DMS153 treated with DMSO at 0.1 percent for 48 hours (cell line): ENCODE measurements around the gene ECI2.
"Not testable (repeated sequence)": the region's sequence is repeated elsewhere in the genome, so short reads cannot be mapped to it uniquely, and the experiment has no call there.

Source experiments
- DNase-seq: peaks from one replicate; lab custom pipeline; 2025; ENCODE audit not compliant: unreplicated experiment; lab: John Stamatoyannopoulos, UW

ECI2 gene

DNA sequence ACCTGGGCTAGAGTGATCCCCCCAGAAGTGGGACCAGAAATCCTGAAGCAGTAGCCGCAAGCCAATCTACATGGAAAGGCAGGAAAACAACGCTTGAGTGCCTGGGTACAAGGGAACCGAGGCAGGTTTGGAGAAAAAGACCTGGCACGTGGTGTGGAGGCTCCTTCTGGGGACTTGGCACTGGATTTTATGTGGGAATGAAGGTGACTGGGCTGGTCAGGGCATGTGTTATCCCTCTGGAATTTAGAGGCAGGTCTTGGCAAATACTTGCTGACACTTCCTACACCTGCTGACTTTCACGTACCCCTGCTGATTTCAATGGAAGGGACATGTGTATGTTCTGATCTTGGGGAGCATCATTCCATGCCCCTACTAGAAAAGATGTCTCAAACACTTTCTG is 31.4 kb downstream of the ECI2 start:
- no peak for DNase-seq

DNA sequence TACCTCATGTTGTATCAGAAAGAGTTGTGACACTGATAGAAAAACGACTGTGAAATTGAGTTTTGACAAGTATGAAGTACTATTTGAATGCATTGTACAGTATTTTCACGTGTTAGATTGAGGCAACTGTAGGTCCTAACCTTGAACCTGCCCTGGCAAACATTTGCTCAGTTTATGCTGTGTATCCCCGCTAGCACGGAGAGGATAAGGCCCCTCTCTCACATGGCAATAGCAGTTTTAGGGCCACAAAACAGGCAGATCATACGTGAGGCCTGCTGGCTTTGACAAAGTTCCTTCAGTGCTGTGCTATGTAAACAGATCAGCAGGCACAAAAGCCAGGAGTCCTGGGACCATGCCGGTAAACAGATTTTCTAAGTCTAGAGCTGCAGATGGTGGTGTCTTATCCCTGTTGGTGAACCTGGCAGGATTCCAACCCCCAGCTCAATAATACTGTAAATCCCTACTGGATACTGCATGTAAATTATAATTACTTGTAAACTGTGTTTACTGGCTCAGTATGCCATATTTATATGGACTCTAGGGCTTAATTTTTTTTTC is 32.6 kb downstream of the ECI2 start:
- DNase-seq, result no peak

DNA sequence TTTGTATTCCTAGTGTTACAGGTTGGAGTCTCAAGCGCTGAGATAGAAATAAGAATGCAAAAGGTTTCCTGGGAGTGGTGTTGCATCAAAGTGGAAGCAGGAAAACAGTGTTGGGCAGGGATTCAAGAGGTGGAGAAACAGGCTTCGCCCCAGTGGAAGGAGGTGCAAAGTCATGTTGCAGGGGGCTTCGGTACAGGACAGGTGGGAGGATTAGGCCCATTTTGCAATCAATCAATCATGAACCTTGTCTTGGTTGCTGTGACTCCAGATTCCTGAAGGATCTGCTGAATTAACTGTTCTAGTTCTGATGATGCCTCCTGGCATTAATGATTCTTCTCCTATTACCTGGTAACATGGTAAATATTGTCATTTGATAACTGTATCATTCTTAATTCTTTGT is 34.1 kb downstream of the ECI2 start:
- DNase-seq, result no peak

DNA sequence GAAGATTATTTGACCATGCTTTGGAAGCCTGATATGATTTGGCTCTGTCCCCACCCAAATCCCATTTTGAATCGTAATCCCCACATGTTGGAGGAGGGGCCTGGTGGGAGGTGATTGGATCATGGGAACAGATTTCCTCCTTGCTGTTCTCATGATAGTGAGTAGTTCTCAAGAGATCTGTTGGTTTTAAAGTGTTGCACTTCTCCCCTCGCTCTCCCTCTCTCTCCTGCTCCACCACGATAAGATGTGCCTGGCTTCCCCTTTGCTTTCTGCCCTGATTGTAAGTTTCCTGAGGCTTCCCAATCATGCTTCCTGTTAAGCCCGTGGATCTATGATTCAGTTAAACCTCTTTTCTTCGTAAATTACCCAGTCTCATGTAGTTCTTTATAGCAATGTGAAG is 34.7 kb downstream of the ECI2 start:
- no peak for DNase-seq

DNA sequence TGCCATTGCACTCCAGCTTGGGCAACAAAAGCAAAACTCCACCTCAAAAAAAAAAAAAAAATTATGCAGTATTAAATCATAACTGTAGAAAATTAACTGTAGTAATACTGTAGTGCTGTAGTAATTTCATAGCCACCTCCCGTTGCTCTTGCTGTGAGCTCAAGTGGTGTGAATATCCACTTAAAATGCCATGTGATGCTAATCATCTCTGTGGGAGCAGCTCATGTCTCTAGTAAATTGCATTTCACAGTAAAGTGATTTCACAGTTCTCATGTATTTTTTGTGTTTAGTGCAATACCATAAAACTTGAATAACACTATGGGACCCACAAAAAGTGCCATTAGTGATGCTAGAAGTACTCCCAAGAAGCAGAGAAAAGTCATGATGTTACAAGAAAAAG is 42.1 kb downstream of the ECI2 start:
- no peak for DNase-seq

DNA sequence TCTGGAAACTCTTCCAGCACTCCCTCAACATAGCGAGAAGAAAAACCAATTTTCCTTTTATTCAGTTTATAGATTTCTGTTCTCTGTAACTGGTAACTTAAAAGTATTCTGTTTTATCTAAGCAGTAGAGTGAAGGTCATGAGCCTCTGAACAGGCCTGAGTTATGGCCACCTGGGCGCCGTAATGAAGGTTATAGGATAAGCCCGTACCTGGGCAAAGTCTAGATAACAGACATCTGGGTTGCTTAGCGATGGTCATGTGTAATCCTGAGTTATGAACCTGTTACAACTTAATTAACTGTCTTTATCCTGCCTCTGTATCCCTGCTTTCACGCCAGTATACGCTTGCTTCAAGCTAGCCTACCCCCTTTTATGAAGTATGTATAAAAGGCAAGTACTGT is 43.4 kb downstream of the ECI2 start:
- no peak for DNase-seq

DNA sequence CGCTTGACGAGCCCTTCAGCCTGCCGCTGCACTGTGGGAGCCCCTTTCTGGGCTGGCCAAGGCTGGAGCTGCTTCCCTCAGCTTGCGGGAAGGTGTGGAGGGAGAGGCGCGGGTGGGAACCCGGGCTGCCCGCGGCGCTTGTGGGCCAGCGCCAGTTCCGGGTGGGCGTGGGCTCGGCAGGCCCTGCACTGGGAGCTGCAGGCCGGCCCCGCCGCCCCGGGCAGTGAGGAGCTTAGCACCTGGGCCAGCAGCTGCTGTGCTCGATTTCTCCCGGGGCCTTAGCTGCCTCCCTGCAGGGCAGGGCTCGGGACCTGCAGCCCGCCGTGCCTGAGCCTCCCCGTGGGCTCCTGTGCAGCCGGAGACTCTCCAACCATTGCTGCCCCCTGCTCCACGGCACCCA is 45.3 kb downstream of the ECI2 start:
- DNase-seq, result not testable (repeated sequence)

DNA sequence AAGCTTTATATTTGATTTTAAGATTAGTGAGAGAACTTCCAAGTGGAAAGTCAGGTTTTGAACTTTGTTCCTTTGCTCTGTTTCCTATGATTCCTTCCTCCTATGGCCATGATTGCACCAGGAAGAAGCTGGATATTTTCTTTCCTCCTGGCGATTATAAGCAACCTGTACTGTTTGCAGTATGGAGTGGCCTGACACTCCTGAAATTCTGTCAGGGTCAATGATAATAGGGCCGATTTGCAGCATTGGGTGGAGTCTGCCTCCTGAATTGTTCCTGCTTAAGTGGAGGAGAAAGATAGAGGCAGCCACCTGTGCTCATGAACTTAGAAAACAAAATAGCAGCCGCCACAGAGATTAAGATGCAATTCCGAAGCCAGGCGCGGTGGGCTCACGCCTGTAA is 46.7 kb downstream of the ECI2 start:
- DNase-seq, result no peak

DNA sequence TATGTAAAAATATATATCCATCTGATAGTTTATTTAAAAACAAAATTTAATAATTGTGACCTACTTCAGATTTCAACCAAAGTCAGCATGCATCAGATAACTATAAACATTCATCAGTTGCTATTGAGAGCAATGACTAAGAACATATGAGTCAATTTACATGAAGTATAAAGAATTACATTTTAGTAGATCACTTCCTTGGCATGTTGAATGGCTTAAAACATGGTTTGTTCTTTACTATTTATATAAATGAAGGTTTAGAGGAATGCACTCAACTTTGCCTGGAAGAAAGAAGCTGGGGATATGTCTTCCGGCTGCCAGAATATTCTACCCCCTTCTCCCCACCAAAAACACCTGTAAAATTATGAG is 50.1 kb downstream of the ECI2 start:
- DNase-seq, result no peak

DNA sequence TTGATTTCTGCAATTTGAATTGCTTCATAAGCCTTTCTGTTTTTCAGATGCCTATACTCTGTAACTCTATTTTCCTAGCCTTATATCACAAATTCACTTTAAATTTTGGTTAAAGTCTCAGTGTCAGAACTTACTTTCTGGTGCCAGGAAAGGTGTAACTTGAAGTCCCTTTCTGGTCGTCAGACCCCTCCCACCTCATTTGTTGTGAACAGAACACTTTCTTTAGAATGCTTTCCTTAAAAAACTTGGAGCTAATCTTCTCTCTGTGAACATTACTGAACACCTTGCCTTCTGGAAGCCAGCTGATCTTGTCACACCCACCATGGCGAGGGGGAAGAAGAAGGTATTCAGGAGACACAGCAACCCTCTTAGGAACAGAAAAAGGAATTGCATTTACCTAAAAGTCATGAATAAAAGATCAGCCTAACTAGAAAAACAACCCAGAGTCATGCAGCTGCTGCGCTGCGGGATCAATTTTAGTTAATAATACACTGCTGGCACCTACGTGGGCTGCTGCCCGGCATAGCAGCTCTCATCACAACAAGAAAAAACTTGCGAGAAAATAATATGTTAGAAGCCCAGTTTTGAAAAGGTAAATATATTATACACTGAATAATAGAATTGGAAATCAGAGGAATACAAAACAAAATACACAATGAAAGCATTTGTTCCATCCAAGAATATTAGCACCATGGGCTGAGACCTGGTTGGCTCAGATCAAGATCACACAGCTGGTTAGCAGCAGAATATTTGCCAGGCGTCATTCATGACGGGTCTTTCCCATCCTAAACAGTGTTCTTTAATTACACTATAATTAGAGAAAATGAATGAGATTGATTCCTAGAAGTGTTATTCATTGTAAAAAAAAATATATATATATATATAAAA is 50.7 kb downstream of the ECI2 start:
- DNase-seq, result no peak

DNA sequence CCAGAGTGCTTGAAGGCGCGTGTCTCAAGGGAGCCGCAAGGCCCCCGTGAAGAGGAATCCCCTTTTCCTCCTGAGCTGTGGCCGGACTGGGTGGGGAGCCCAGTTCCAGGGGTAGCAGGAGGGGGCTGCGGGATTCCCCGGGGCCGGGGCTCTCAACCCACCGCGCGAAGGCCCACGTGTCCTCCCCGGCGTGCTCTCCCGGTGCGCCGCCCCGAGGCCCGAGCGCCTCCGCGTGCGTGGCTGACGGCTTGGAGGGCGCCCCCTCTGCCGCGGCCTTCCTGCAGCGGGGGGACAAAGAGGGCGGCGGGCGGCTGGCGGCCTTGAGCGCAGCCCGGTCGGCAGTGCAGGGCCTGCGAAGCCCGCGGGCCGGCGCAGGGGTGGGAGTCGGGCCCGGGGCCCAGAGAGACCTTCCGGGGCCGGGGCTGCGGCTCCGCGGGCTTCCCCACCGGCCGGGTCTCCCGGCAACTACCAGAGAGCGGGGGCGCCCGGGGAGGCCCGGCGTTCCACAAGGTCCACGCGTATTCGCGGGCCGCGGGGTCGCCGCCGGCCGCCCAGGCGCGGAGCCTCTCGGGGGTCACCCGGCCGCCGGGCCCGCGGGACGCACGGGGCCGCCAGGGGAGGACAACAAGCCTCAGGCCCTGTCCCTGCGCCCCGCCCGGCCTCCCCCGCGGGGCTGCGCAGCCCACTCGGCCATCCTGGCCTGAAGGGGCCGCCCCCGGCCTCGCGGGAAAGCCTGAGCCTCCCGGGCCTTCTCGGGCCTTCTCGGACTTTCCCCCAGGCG is 56.5 kb downstream of the ECI2 start, which contains the start of gene FAM217A:
Gene FAM217A (minus strand): TSS at position 447 of the 781 bp plus-strand sequence. CDS start 1,723 bp downstream, outside the sequence.
- DNase-seq, result no peak

DNA sequence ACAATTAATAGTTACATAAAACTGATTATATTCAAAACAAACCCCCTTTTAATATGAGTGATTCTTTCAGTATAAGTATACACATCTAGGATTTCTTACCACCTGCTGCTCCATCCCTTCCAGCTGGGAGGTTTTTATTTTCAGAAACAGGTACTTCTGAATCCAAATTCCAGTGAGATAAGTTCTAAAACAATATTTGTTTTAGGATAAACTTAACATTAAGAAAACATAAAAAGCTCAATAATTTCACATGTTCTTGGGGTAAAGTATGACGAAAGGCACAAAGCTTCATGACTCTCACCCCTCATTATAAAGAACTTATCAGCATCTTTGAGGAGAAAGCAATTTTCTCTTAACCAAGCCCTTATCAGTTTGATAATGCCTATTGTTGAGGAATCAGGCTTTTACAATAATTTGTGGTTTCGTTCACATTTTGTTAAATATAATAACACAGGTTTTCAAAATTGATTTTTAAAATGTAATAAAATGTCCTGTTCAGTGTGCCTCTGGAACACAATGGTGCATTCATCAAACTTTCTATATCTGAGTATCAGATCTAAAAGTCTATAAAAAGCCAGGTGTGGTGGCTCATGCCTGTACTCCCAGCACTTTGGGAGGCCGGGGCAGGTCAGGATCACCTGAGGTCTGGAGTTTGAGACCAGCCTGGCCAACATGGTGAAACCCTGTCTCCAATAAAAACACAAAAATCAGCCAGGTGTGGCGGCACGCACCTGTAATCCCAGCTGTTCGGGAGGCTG is 60.7 kb downstream of the ECI2 start:
- DNase-seq, result no peak

DNA sequence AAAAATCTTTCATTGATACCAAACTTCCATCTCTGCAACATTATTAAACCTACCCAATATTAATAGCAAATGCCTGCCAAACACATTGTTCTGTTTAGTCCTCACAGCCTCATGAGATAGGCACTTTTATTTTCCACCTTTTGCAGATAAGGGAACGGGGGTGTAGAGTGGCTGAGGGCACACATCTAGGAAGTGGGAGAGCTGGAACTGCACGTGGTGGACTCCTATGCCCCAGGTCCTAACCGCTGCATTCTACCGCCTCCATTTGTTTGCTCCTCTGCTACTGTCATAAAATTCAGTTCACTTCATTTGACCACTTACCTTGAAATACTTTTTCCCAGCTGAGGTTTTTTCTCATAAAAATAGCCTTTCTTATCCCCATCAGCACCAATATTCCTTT is 64.0 kb downstream of the ECI2 start:
- DNase-seq, result no peak

DNA sequence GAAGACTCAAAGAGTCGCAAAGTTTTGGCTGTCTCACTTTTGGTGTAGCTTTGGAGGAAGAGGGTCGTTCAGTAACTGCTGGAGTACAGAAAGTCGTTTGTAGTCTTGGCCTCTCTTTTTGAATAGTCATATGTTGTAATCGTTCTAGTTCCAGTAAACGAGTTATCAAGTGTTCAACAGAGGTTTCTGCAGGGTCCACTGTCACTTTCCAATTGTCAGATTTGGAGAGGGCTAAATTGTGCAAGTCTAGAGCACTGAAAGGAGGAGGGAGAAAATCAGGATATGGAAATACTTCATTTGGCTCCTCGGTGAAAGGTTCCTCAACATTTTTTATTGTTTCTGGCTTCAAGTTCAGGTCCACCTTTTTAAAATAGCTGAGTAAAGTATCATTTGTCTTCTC is 66.2 kb downstream of the ECI2 start:
- no peak for DNase-seq

DNA sequence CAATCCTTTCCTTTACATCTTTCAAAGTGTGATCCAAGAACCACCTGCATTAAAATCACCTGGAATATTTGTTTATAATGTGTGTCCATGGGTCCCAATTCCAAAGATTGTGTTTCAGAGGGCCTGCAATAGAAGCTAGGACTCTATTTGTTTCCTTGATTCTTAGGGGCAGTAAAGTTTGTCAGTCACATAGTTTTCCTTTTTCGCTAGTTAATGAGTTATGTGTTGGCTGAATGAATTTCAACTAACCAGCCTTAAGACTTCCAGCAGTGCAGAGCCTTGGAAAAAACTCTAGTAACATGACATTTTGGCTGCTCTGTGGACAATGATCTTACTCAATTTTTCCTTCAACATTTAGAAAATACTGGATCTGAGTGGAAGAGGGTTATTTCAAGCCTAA is 67.7 kb downstream of the ECI2 start:
- no peak for DNase-seq

DNA sequence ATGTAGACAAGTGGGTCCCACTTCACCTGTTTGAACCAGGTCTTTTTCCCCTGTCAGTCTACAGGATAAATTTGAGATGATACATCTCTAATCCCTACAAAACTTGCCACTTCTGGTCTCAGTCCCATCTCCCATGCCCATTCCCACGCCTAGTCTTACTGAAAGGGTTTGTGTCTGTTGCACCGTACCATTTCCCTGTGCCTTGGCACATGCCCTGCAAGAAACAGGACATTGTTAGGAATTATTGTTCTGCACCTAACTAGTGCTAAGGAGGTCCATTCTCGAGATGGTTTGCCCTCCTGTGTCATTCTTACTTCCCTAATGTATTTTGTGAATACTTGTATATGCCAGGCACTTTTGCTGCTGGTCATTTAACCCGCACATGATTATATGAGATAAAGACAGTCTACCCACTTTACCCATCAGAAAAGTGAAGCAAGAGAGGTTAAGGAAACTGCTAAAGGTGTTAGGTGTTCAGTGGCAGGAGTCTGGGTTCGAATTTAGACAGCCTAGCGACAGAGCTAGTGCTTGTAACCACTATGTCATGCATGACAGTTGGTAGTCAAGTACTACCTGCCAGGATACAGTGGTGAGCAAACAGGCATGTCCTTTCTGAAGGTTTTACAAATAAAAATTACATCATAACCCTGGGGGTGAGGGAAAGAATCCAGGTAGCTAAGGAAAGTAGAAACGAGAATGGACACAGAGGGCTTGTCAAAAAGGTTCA is 69.2 kb downstream of the ECI2 start:
- no peak for DNase-seq
